ENCODE data around the gene COL20A1.
"Not testable (repeated sequence)": the region's sequence is repeated elsewhere in the genome, so short reads cannot be mapped to it uniquely, and the experiment has no call there.

The COL20A1 gene

GRCh38 chr20:63291811-63292210 lies 1.2 kb upstream of the COL20A1 start:
- DNase-seq (ENCODE audit: low read depth) = no peak

DNA sequence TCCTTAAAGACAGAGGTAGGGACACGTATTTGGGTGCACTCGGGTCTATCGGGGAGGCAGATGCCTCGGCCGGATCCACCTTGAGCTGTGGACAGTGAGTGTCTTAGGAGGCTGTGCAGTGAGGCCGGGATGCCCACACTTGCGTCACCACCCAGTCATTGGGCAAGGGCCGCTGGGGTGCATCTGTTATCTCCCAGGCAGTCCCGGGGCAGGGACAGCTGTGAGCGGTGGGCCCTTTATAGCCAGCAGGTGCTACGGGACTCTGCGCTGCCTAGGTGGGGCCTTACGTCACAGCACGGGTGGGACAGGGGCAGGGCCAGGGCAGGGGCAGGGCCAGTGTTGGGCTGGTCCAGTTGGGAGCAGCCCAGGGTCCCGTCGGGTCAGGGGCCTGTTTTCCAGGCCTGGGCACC lies 689 bp upstream of the COL20A1 start:
- DNase-seq (ENCODE audit: low read depth) = no peak

- DNase-seq (ENCODE audit: low read depth) = no peak
Observed at GRCh38 chr20:63293456-63293855, 470 bp downstream of the COL20A1 start.

DNA sequence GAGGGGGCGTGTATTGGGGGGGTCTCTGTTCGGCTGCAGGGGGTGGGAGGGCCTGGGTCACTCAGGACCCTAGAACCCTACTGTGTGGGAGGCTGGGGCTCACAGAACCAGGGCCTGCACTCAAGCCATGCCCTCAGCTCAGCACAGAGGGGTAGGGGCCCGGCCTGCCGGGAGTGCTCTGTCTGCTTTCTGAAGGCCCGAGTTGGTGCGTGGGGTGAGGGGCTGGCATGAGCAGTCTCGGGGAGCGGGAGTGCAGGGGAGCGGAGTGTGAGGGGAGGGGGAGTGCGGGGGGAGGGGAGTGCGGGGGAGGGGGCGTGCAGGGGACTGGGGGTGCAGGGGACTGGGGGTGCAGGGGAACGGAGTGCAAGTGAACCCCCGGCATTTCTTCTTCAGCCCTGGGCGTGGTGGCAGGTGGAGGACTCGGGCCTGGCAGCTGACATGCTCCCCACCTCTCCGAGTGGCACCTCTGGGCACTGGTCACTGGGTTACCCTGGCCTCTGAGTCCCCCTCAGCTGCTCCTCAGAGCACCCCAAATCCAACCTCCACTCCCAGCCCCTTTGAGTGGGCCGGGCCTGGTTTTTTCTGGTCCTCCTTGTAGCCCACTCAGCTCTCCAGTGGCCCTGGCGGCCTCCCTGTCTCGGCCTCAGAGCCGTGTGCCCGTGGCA lies 1.0 kb downstream of the COL20A1 start:
- DNase-seq (ENCODE audit: low read depth) = no peak

- no peak for DNase-seq (ENCODE audit: low read depth)
Observed at GRCh38 chr20:63294536-63294900, 1.5 kb downstream of the COL20A1 start.

DNA sequence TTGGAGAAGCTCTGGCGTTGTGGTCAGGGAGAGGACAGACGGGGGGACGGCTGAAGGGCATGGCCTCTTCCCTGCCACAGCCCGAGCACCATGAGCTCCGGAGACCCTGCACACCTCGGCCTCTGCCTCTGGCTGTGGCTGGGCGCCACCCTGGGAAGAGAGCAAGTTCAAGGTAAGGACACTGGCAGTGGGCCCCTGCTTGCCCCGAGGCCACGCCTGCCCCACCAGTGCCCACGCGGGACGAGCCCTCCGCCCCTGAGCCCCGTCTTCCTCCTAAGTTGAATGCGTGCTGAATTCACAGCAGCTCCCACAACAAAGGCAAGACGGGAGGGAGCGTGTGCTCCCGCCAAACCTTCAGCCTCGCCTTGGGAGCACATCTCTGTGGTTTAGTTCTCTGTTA lies 2.0 kb downstream of the COL20A1 start:
- DNase-seq (ENCODE audit: low read depth) = no peak

DNA sequence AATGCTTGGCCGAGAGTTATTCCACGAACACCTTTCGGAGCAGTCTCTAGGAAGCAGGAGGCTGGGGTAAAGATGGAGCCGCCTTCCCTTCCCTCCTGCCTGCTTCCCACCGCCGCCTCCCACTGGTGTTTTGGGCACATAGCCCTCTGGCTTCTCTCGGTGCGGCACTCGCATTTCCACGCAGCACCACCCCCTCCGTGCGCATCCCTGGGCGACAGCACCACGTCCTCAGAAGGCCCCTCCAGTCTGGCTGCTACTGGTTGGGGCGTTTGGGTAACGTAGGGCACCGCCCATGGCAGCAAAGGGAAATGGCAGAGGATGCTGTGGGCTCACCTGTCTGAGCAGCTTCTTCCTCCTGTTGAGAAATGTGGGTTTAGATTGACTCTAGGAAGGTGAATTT lies 2.4 kb downstream of the COL20A1 start:
- DNase-seq (ENCODE audit: low read depth) = no peak

- DNase-seq (ENCODE audit: low read depth) = no peak
Observed at GRCh38 chr20:63295846-63296245, 2.9 kb downstream of the COL20A1 start.

DNA sequence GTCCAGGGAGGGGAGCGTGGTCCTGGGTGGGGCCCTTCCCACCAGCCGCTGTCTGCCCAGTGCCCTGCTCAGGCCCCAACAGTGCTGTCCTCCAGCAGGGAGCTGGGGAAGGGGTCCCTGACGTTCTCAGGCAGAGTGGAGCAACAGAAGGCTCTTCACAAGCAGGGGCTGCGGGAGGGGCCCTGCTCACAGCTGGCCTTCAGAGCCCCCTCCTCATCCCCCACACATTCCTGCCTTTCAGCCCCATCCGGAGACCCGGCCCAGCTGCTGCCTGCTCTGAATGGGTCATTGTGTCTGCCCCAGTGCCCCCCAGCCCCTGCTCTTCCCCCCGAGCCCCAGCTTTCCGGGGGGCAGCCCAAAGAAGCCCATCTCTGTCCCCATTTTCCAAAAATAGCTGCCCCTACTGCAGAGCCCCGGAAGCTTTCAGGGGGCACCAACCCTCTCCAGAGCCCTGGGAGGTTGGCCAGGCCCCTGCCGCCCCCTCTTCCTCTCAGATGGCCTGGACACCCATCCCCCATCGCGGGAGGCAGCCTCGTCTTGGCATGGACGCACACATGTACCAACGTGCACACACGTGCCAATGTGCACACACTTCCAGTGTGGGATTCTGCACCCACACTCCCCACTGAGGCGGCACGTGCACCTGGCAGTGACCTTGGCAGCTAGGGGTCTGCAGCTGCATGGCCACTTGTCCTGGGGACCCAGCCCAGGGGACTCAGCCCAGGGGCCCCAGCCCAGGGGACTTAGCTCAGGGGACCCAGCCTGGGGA lies 3.7 kb downstream of the COL20A1 start:
- DNase-seq (ENCODE audit: low read depth) = no peak

- DNase-seq (ENCODE audit: low read depth) = no peak
Observed at GRCh38 chr20:63297371-63297781, 4.4 kb downstream of the COL20A1 start.

DNA sequence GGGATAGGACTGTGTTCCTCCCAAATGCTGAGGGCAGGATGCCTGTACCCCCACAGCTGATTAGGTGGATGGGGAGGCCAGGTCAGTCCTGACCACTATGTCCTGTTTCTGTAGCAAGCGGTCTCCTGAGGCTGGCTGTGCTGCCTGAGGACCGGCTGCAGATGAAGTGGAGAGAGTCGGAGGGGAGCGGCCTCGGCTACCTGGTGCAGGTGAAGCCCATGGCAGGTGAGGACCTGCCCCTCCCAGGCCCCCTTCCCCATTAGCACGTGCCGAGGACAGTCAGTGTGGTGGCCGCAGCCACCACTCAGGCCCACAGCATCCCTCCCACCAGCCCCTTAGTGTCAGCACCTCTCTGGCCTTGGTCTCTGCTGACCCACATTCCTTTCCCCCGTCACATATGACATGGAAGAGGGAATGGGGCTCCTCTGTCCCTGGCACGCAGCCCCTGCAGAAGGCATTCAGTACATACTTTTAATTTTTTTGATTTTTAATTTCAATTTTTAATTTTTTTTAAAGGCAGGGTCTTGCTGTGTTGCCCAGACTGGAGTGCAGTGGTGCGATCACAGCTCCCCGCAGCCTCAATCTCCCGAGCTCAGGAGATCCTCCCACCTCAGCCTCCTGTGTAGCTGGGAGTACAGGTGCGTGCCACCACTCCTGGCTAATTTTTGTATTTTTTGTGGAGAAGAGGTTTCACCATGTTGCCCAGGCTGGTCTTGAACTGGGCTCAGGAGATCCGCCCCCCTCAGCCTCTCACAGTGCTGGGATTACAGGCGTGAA lies 5.0 kb downstream of the COL20A1 start:
- no peak for DNase-seq (ENCODE audit: low read depth)

DNA sequence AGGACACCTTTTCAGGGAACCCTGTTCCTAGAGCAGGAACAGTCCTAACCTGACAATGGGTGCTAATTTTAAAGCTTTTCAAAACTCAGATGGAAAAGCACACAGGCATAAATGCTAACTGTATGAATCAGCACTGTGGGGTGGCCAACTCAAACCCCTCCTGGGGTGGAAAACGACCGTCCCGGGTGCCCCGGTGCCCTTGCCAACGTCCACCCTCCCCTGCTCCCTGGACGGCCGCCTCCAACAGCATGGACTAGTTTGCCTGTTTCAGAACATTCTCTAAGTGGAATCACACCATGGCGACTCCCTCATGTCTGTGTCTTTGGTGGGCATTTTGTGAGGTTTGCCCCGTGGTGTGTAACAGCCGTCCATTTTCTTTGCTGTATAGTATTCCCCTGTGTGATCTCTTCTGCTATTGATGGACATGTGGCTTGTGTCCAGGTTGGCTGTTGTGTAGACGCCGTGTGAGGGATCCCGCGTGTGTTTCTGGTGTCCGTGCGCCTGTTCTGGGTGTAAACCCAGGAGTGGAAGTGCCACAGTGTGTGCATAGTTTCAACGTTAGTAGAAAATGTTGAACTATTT lies 5.8 kb downstream of the COL20A1 start:
- DNase-seq (ENCODE audit: low read depth) = no peak

GRCh38 chr20:63301671-63302070 lies 8.7 kb downstream of the COL20A1 start:
- no peak for DNase-seq (ENCODE audit: low read depth)

GRCh38 chr20:63303095-63303666 lies 10.2 kb downstream of the COL20A1 start:
- DNase-seq (ENCODE audit: low read depth) = no peak

- no peak for DNase-seq (ENCODE audit: low read depth)
Observed at GRCh38 chr20:63305393-63305792, 12.4 kb downstream of the COL20A1 start.

GRCh38 chr20:63305933-63306672 lies 13.1 kb downstream of the COL20A1 start:
- not testable (repeated sequence) for DNase-seq (ENCODE audit: low read depth)

DNA sequence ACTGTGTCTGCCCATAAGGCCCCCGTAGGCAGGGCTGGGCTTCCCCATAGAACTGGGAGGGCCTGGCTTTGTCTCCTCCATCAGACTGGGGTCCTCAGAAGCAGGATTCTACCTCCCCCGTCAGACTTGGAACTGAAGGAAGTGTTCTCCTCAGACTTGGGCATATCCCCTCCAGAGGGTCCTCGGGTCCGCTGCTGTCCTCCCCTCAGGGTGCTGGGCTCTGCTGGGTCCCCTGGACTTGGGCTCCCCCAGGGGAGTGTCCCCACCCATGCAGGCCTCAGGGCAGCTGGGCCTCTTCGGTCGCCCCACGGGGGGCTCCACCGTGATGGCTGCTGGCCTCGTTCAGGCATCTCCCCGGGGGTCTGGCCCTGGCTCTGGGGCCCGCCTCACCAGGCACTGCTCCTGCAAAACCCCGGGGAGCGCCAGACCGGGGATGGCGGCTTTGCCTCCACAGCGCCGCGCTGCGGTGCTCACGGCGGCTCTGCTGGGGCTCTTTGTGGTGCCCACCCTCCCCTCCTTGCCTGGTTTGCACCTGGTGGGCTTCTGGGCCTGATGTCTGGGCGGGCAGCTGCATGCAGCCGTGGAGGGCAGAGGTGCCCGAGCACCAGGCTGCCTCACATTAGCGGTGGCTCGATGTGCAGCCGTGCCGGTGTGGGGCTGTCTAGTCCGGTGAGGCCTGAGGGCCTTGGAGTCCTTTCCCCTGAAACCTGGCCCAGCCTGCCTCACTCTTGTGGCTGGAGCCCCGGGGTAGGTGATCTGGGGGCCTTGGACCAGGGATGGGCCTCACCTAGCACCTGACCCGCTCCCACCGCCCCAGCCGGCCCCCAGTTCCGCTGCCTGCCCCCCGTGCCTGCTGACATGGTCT lies 13.9 kb downstream of the COL20A1 start:
- DNase-seq (ENCODE audit: low read depth) = no peak

DNA sequence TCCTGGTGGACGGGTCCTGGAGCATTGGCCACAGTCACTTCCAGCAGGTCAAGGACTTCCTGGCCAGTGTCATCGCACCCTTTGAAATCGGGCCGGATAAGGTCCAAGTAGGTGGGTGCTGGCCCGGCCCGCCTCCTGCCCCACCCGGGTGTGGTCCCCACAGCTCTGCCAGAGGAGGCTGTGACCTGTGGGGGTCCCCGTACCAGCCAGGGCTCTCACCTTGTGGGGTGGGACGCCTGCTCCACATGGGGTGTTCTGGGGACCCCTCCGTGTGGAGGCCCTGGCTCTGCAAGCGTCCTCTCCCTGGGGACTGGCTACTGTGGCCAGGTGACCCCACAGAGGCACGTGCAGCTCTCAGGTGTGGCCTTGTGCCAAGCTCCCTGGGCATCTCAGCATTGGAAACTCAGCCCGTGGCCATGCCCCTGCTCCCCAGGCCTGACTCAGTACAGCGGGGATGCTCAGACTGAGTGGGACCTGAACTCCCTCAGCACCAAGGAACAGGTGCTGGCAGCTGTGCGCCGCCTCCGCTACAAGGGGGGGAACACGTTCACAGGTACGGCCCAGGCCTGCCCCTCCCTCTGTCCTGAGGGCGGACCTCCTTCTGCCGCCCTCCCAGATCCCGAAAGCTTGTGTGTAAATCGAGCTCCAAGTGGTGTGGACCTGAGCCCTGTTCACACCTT lies 14.7 kb downstream of the COL20A1 start:
- DNase-seq (ENCODE audit: low read depth) = no peak

DNA sequence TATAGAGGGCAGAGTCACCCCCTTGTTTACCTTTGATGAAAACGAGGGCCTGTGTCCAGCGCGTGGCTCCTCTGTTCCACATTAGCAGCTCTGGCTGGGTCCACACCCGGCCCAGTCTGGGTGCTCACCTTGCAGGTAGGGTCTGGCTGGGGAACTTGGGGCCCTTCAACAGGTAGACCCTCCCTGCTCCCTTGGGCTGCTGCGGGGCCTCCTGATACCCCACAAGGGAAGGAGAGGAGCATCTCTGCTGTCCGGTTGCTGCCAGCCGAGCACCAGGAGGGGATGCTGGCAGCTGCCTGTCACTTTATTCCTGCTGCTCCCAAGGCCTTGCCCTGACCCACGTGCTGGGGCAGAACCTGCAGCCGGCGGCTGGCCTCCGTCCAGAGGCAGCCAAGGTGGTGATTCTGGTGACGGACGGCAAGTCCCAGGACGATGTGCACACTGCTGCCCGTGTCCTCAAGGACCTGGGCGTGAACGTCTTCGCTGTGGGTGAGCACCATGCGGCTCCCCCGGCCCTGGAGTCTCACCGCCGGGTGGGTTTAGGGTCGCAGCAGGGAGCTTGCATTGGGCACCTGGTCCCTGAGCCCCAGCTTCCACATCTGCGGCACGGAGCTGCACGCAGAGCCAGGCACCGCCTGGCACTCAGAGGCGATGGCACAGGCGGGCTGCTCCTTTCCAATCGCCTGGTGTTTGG lies 15.4 kb downstream of the COL20A1 start:
- no peak for DNase-seq (ENCODE audit: low read depth)
